Neural cell (in vitro differentiated cells): ENCODE results near the gene ADAMTS17. TPM values are rescaled to one million over a fixed set of nuclear protein-coding genes. Genes with fewer than 3 reads are reported as not detected.

Source experiments
- H2AFZ ChIP-seq: fragments of 200-600, 300-800 bp; sonication (generic), shearing (Covaris generic); 2 replicates; pipeline ENCODE4 v1.6.0; 2014; ENCODE audit warnings: low read depth, mild to moderate bottlenecking, antibody characterized with exemption, low read length, moderate library complexity
- H3F3A ChIP-seq: fragments of 200-600 bp; shearing (Covaris generic); 2 replicates; pipeline ENCODE4 v1.6.1; 2016; ENCODE audit warnings: mild to moderate bottlenecking, moderate library complexity, mixed read lengths, antibody characterized with exemption, low read length; ENCODE audit not compliant: insufficient read depth, poor library complexity, severe bottlenecking
- H3K27ac ChIP-seq: fragments of 200-600, 300-800 bp; sonication (generic), shearing (Covaris generic); 2 replicates; pipeline ENCODE4 v1.5.1; 2014; ENCODE audit warnings: mild to moderate bottlenecking, low read length, moderate library complexity
- H3K27me3 ChIP-seq: fragments of 300-800, 200-600 bp; sonication (generic), shearing (Covaris generic); 2 replicates; pipeline ENCODE4 v1.6.0; 2014; ENCODE audit warnings: mild to moderate bottlenecking, low read depth, low read length, moderate library complexity; ENCODE audit not compliant: insufficient read depth
- H3K36me3 ChIP-seq: fragments of 300-800, 200-600 bp; sonication (generic), shearing (Covaris generic); 2 replicates; pipeline ENCODE4 v1.5.1; 2014; ENCODE audit warnings: mild to moderate bottlenecking, antibody characterized with exemption, low read length, moderate library complexity; ENCODE audit not compliant: insufficient read depth
- H3K4me2 ChIP-seq: fragments of 300-800, 200-600 bp; sonication (generic), shearing (Covaris generic); 2 replicates; pipeline ENCODE4 v1.6.0; 2014; ENCODE audit warnings: mild to moderate bottlenecking, low read length
- H3K4me3 ChIP-seq: fragments of 300-800, 200-600 bp; sonication (generic), shearing (Covaris generic); 2 replicates; pipeline ENCODE4 v1.5.1; 2014; ENCODE audit warnings: mild to moderate bottlenecking, low read length, moderate library complexity
- H3K79me2 ChIP-seq: fragments of 200-600 bp; shearing (Covaris generic); replicated peaks from 2 replicates; pipeline ENCODE4 v1.6.0; 2014; ENCODE audit warnings: mild to moderate bottlenecking, low read length, moderate library complexity; ENCODE audit not compliant: insufficient read depth
- H3K9ac ChIP-seq: fragments of 300-800, 200-600 bp; sonication (generic), shearing (Covaris generic); 2 replicates; pipeline ENCODE4 v1.6.1; 2016; ENCODE audit warnings: mild to moderate bottlenecking, low read length, mixed read lengths
- H3K9me2 ChIP-seq: fragments of 200-600 bp; shearing (Covaris generic); 2 replicates; pipeline ENCODE4 v1.6.1; 2016; ENCODE audit warnings: mild to moderate bottlenecking, low read length, mixed read lengths; ENCODE audit not compliant: insufficient read depth
- H3K9me3 ChIP-seq: fragments of 200-600, 300-800 bp; sonication (generic), shearing (Covaris generic); 2 replicates; pipeline ENCODE4 v1.6.1; 2016; ENCODE audit warnings: mild to moderate bottlenecking, mixed run types, low read length, moderate library complexity, mixed read lengths
- H4K20me1 ChIP-seq: fragments of 200-600 bp; shearing (Covaris generic); 2 replicates; pipeline ENCODE4 v1.6.1; 2016; ENCODE audit warnings: mild to moderate bottlenecking, mixed run types; ENCODE audit not compliant: insufficient read depth
- CTCF ChIP-seq: fragments of 450-650 bp; IDR thresholded peaks from 2 replicates; pipeline ENCODE4 v1.5.1; 2014; ENCODE audit warnings: antibody characterized with exemption, mild to moderate bottlenecking, moderate library complexity; ENCODE audit not compliant: poor library complexity, severe bottlenecking
- EP300 ChIP-seq: fragments of 450-650 bp; conservative IDR thresholded peaks from 2 replicates; pipeline ENCODE4 v1.6.1; 2014; ENCODE audit warnings: antibody characterized with exemption, mild to moderate bottlenecking, moderate library complexity; ENCODE audit not compliant: poor library complexity, severe bottlenecking
- EZH2 ChIP-seq: fragments of 200-600, 300-800 bp; shearing (Covaris generic), sonication (generic); IDR thresholded peaks from 2 replicates; pipeline ENCODE4 v1.6.1; 2014; ENCODE audit warnings: antibody characterized with exemption, low read length, borderline replicate concordance, mild to moderate bottlenecking; ENCODE audit not compliant: insufficient read depth, poor library complexity, severe bottlenecking
- MXI1 ChIP-seq: fragments of 450-650 bp; conservative IDR thresholded peaks from 2 replicates; pipeline ENCODE4 v1.6.1; 2014; ENCODE audit warnings: antibody characterized with exemption, mild to moderate bottlenecking; ENCODE audit not compliant: poor library complexity, severe bottlenecking
- POLR2AphosphoS5 ChIP-seq: IDR thresholded peaks from 2 replicates; pipeline ENCODE4 v1.6.1; 2012
- RAD21 ChIP-seq: fragments of 450-650 bp; conservative IDR thresholded peaks from 2 replicates; pipeline ENCODE4 v1.6.1; 2014; ENCODE audit warnings: antibody characterized with exemption, mild to moderate bottlenecking, moderate library complexity
- REST ChIP-seq: IDR thresholded peaks from 2 replicates; pipeline ENCODE4 v1.6.1; 2012; ENCODE audit warnings: borderline replicate concordance
- SMC3 ChIP-seq: fragments of 450-650 bp; conservative IDR thresholded peaks from 2 replicates; pipeline ENCODE4 v1.6.1; 2014; ENCODE audit warnings: antibody characterized with exemption, mild to moderate bottlenecking, moderate library complexity; ENCODE audit not compliant: poor library complexity
- TAF1 ChIP-seq: IDR thresholded peaks from 2 replicates; pipeline ENCODE4 v1.6.1; 2012; ENCODE audit warnings: low read depth
- polyA plus RNA-seq: library from polyadenylated mRNA; depleted of rRNA; stranded (reverse); fragments of >200 nt; gene quantifications from 2 replicates; pipeline ENCODE4 v1.2.3, GENCODE V29; 2014

Gene ADAMTS17
- polyA plus RNA-seq, 1 donor from 2014 or later, result 0.04 TPM

GRCh38 chr15:100206643-100207042 is 135.1 kb downstream of the ADAMTS17 start:
- no peaks in the 10 kb centered on the region for H3K36me3 ChIP-seq
- H3K9me3 ChIP-seq, result no peaks in the 10 kb centered on the region
- no peak overlapping the region for H3K4me2 ChIP-seq
- no peak overlapping the region for H3K9ac ChIP-seq
- no peaks in the 10 kb centered on the region for H3K27me3 ChIP-seq
- H3K79me2 ChIP-seq, result no peaks in the 10 kb centered on the region
- H3K9me2 ChIP-seq, result no peaks in the 10 kb centered on the region
- no peaks in the 10 kb centered on the region for H4K20me1 ChIP-seq
- H2AFZ ChIP-seq, result no peak overlapping the region
- TF ChIP-seq TAF1, result no peak
- H3K4me3 ChIP-seq, result no peak overlapping the region
- no peak overlapping the region for H3K27ac ChIP-seq
- H3F3A ChIP-seq, result no peaks in the 10 kb centered on the region

GRCh38 chr15:100205549-100206295 is 136.1 kb downstream of the ADAMTS17 start:
- Histone ChIP-seq H3K27me3 (no peaks in the 10 kb centered on the region), H3K36me3 (no peaks in the 10 kb centered on the region), H3F3A (no peaks in the 10 kb centered on the region), H3K4me3 (no peak overlapping the region), H3K79me2 (no peaks in the 10 kb centered on the region), H3K9me3 (no peaks in the 10 kb centered on the region), H4K20me1 (no peaks in the 10 kb centered on the region), H2AFZ (no peak overlapping the region), H3K9me2 (no peaks in the 10 kb centered on the region), H3K27ac (no peak overlapping the region), H3K4me2 (no peak overlapping the region), H3K9ac (no peak overlapping the region)
- no peak for TF ChIP-seq SMC3
- no peak for TF ChIP-seq REST
- no peak for TF ChIP-seq MXI1
- TF ChIP-seq POLR2AphosphoS5, result no peak
- TF ChIP-seq EZH2, result no peak
- TF ChIP-seq EP300, result no peak
- no peak for TF ChIP-seq RAD21
- TF ChIP-seq TAF1, result no peak
- no peak for TF ChIP-seq CTCF
